HepG2 (cell line): ENCODE data around the gene C21orf58. TPM values are rescaled to one million over a fixed set of nuclear protein-coding genes. Genes with fewer than 3 reads are reported as not detected.

Experiments used
- HOXD1 ChIP-seq: sonication (generic); formaldehyde crosslinking; IDR thresholded peaks from 2 replicates; pipeline ENCODE4 v1.5.0; 2020; ENCODE audit warnings: missing genetic modification reagents
- IRX3 ChIP-seq: sonication (generic); formaldehyde crosslinking; IDR thresholded peaks from 2 replicates; pipeline ENCODE4 v1.8.1; 2023; ENCODE audit warnings: mild to moderate bottlenecking, low read depth, missing genetic modification reagents, borderline replicate concordance
- NFIB ChIP-seq: sonication (generic); formaldehyde crosslinking; IDR thresholded peaks from 2 replicates; pipeline ENCODE4 v1.9.0; 2021; ENCODE audit warnings: missing genetic modification reagents, mild to moderate bottlenecking, borderline replicate concordance
- RBM22 ChIP-seq: fragments of 200-400 bp; formaldehyde crosslinking; optimal IDR thresholded peaks from 2 replicates; pipeline ENCODE3; 2017; ENCODE audit warnings: mild to moderate bottlenecking, low read length, moderate library complexity
- RFX5 ChIP-seq: IDR thresholded peaks from 2 replicates; pipeline ENCODE4 v1.6.1; 2011; ENCODE audit warnings: low read depth, low read length, improper control_type of control experiment
- SMAD1 ChIP-seq: sonication (generic); formaldehyde crosslinking; IDR thresholded peaks from 2 replicates; pipeline ENCODE4 v1.4.0; 2020; ENCODE audit warnings: missing genetic modification reagents, low read depth, mild to moderate bottlenecking, borderline replicate concordance
- ZBTB20 ChIP-seq: sonication (generic); formaldehyde crosslinking; IDR thresholded peaks from 2 replicates; pipeline ENCODE4 v1.8.1; 2023; ENCODE audit warnings: missing genetic modification reagents, low read depth, mild to moderate bottlenecking, borderline replicate concordance
- ZNF20 ChIP-seq: sonication (generic); formaldehyde crosslinking; IDR thresholded peaks from 2 replicates; pipeline ENCODE4 v1.4.0; 2020; ENCODE audit warnings: mild to moderate bottlenecking, moderate library complexity, missing genetic modification reagents
- ZNF30 ChIP-seq: sonication (generic); formaldehyde crosslinking; IDR thresholded peaks from 2 replicates; pipeline ENCODE4 v1.5.0; 2020; ENCODE audit warnings: mild to moderate bottlenecking, missing genetic modification reagents
- ZNF432 ChIP-seq: sonication (generic); formaldehyde crosslinking; IDR thresholded peaks from 2 replicates; pipeline ENCODE4 v1.5.0; 2020; ENCODE audit warnings: missing genetic modification reagents, mild to moderate bottlenecking, borderline replicate concordance
- polyA plus RNA-seq, 8 experiments: library from polyadenylated mRNA; depleted of rRNA in 3 of 8; stranded (reverse) in 7 of 8; unstranded in 1 of 8; fragments of >200 nt; fragmentation: Illumina TruSeq in 4 of 8; extraction: Trizol in 4 of 8; gene quantifications; 2 replicates each; pipeline versions ENCODE4 v1.2.1 to v1.2.3, GENCODE V29; 2011 to 2016; ENCODE audit warnings: low read depth in 4 of 8, missing spikeins in 1 of 8, mixed read lengths in 1 of 8; ENCODE audit not compliant: insufficient read depth in 1 of 8
- total RNA-seq, 5 experiments: library from RNA; depleted of rRNA; stranded (reverse); fragments of >200 nt; fragmentation: Illumina TruSeq; extraction: Trizol; gene quantifications; 2 replicates each; pipeline ENCODE4 v1.2.3, GENCODE V29; 2016; ENCODE audit warnings: low read depth in 1 of 5
- TF ChIP-seq, protein P1 (sequence below): sonication (generic); formaldehyde crosslinking; IDR thresholded peaks from 2 replicates; pipeline ENCODE4 v1.4.0; 2020; ENCODE audit warnings: mild to moderate bottlenecking, missing genetic modification reagents
- TF ChIP-seq, protein P2 (sequence below): sonication (generic); formaldehyde crosslinking; IDR thresholded peaks from 2 replicates; pipeline ENCODE4 v1.4.0; 2020; ENCODE audit warnings: mild to moderate bottlenecking, missing genetic modification reagents
- TF ChIP-seq, protein P3 (sequence below): sonication (generic); formaldehyde crosslinking; IDR thresholded peaks from 2 replicates; pipeline ENCODE4 v1.8.1; 2022; ENCODE audit warnings: low read depth, mild to moderate bottlenecking, missing genetic modification reagents
- TF ChIP-seq, protein P4 (sequence below): sonication (generic); formaldehyde crosslinking; IDR thresholded peaks from 2 replicates; pipeline ENCODE4 v1.4.0; 2020; ENCODE audit warnings: missing genetic modification reagents, borderline replicate concordance

C21orf58 gene
- total and polyA plus RNA-seq, 2 of the 13 experiments (the other 11 are each of a cell fraction or from before 2014, with no cell fraction given): 3.5 to 6.8 TPM

DNA sequence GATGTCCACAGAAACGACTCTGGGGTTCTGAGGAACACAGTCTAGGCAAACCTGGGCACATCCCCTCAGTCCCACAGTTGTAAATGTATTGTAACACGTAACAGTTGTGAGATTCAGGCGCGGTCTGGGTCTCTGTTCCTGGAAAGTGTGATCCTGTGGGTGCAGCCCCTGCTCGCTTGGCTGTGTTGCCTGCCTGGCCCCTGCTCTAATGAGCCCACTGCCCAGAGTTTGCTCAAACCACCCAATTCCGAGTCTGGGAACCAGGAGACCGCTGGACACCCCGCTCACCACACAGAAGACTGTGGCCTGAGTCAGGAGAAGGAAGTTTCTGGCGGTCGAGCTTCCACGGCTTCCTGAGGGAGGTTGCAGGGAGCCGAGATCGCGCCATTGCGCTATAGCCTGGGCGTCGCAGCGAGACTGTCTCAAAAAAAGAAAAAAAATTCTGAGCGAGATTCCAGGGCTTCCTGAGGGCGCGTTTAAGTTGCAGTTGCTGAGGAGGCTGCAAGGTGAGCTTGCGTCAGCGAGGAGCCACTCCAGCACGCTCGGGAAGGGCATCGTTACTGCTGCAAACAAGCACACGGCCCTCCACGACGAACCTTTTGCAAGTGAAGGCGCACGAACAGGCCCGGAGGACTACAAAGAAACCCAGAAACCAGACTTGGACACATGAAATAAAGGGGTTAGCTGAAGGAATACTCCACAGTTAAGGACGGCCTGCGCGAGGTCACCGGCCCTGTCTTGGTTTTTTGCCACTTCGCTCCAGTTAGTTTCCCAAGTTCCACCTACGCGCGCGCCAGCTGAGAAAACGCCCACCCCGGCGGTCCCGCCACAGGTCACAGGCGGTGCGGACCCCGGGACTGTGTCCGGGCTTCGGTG lies 1.1 kb downstream of the C21orf58 start (continued):
- TF ChIP-seq, protein P1, sequence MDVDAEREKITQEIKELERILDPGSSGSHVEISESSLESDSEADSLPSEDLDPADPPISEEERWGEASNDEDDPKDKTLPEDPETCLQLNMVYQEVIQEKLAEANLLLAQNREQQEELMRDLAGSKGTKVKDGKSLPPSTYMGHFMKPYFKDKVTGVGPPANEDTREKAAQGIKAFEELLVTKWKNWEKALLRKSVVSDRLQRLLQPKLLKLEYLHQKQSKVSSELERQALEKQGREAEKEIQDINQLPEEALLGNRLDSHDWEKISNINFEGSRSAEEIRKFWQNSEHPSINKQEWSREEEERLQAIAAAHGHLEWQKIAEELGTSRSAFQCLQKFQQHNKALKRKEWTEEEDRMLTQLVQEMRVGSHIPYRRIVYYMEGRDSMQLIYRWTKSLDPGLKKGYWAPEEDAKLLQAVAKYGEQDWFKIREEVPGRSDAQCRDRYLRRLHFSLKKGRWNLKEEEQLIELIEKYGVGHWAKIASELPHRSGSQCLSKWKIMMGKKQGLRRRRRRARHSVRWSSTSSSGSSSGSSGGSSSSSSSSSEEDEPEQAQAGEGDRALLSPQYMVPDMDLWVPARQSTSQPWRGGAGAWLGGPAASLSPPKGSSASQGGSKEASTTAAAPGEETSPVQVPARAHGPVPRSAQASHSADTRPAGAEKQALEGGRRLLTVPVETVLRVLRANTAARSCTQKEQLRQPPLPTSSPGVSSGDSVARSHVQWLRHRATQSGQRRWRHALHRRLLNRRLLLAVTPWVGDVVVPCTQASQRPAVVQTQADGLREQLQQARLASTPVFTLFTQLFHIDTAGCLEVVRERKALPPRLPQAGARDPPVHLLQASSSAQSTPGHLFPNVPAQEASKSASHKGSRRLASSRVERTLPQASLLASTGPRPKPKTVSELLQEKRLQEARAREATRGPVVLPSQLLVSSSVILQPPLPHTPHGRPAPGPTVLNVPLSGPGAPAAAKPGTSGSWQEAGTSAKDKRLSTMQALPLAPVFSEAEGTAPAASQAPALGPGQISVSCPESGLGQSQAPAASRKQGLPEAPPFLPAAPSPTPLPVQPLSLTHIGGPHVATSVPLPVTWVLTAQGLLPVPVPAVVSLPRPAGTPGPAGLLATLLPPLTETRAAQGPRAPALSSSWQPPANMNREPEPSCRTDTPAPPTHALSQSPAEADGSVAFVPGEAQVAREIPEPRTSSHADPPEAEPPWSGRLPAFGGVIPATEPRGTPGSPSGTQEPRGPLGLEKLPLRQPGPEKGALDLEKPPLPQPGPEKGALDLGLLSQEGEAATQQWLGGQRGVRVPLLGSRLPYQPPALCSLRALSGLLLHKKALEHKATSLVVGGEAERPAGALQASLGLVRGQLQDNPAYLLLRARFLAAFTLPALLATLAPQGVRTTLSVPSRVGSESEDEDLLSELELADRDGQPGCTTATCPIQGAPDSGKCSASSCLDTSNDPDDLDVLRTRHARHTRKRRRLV (CRISPR knock-in tag): no peak
- no peak for TF ChIP-seq IRX3 (CRISPR knock-in tag)
- TF ChIP-seq, protein P2, sequence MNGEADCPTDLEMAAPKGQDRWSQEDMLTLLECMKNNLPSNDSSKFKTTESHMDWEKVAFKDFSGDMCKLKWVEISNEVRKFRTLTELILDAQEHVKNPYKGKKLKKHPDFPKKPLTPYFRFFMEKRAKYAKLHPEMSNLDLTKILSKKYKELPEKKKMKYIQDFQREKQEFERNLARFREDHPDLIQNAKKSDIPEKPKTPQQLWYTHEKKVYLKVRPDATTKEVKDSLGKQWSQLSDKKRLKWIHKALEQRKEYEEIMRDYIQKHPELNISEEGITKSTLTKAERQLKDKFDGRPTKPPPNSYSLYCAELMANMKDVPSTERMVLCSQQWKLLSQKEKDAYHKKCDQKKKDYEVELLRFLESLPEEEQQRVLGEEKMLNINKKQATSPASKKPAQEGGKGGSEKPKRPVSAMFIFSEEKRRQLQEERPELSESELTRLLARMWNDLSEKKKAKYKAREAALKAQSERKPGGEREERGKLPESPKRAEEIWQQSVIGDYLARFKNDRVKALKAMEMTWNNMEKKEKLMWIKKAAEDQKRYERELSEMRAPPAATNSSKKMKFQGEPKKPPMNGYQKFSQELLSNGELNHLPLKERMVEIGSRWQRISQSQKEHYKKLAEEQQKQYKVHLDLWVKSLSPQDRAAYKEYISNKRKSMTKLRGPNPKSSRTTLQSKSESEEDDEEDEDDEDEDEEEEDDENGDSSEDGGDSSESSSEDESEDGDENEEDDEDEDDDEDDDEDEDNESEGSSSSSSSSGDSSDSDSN (CRISPR knock-in tag): peak; percentile 24; the same call in 1 of the 2 replicates
- no peak for TF ChIP-seq ZNF20 (CRISPR knock-in tag)
- TF ChIP-seq, protein P3, sequence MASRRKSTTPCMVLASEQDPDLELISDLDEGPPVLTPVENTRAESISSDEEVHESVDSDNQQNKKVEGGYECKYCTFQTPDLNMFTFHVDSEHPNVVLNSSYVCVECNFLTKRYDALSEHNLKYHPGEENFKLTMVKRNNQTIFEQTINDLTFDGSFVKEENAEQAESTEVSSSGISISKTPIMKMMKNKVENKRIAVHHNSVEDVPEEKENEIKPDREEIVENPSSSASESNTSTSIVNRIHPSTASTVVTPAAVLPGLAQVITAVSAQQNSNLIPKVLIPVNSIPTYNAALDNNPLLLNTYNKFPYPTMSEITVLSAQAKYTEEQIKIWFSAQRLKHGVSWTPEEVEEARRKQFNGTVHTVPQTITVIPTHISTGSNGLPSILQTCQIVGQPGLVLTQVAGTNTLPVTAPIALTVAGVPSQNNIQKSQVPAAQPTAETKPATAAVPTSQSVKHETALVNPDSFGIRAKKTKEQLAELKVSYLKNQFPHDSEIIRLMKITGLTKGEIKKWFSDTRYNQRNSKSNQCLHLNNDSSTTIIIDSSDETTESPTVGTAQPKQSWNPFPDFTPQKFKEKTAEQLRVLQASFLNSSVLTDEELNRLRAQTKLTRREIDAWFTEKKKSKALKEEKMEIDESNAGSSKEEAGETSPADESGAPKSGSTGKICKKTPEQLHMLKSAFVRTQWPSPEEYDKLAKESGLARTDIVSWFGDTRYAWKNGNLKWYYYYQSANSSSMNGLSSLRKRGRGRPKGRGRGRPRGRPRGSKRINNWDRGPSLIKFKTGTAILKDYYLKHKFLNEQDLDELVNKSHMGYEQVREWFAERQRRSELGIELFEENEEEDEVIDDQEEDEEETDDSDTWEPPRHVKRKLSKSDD (CRISPR knock-in tag): no peak
- TF ChIP-seq, protein P4, sequence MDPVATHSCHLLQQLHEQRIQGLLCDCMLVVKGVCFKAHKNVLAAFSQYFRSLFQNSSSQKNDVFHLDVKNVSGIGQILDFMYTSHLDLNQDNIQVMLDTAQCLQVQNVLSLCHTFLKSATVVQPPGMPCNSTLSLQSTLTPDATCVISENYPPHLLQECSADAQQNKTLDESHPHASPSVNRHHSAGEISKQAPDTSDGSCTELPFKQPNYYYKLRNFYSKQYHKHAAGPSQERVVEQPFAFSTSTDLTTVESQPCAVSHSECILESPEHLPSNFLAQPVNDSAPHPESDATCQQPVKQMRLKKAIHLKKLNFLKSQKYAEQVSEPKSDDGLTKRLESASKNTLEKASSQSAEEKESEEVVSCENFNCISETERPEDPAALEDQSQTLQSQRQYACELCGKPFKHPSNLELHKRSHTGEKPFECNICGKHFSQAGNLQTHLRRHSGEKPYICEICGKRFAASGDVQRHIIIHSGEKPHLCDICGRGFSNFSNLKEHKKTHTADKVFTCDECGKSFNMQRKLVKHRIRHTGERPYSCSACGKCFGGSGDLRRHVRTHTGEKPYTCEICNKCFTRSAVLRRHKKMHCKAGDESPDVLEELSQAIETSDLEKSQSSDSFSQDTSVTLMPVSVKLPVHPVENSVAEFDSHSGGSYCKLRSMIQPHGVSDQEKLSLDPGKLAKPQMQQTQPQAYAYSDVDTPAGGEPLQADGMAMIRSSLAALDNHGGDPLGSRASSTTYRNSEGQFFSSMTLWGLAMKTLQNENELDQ: no peak
- no peak for TF ChIP-seq RBM22
- TF ChIP-seq ZNF30 (CRISPR knock-in tag): no peak
- no peak for TF ChIP-seq RFX5
- no peak for TF ChIP-seq SMAD1 (CRISPR knock-in tag)
- TF ChIP-seq HOXD1 (CRISPR knock-in tag): peak; percentile 20; the same call in 1 of the 2 replicates
- no peak for TF ChIP-seq ZNF432 (CRISPR knock-in tag)
- no peak for TF ChIP-seq NFIB
- TF ChIP-seq ZBTB20: no peak
- TF ChIP-seq, all 625 proteins: peak for 21
